Measurements from ENCODE around the gene UBE2D2. TPM values are rescaled to one million over a fixed set of nuclear protein-coding genes. Genes with fewer than 3 reads are reported as not detected.

UBE2D2 gene
- total and polyA plus RNA-seq, 2 of the 4 experiments (the other 2 are of a cell fraction): 26.9 to 35.7 TPM

- H2BK15ac ChIP-seq (ENCODE audit: low read depth, low read length): no peak overlapping the region
- H3K4ac ChIP-seq (ENCODE audit: low read depth, low read length): peak overlapping the region; percentile 48
- H4K5ac ChIP-seq (ENCODE audit: low read depth, low read length): no peak overlapping the region
- peaks cover 4 to 43% of the 10 kb centered on the region in 2 experiments; a peak in 3 of 4 replicates for H3K79me1 ChIP-seq (ENCODE audit: low read depth in 1 of 2, low read length in 2 of 2)
- in situ Hi-C loops (cut with MboI; ENCODE audit: low sequenced_read_pairs) (loop anchor here (25.0 kb wide), 1 partner anchor 477 kb away; the partner anchor contains the start of gene PURA), intact Hi-C loops (cut with micrococcal nuclease) (loop anchor here (10.0 kb wide), 1 partner anchor 209 kb away; no protein-coding TSS in a partner anchor), dilution Hi-C loops (cut with HindIII; ENCODE audit: low sequenced_read_pairs, unreplicated experiment) (loop anchor here (25.0 kb wide), 1 partner anchor 127 kb away; no protein-coding TSS in a partner anchor)
- H4K91ac ChIP-seq (ENCODE audit: insufficient read depth, low read depth, low read length): peak overlapping the region; percentile 36; the same call in 1 of the 2 replicates
- H2AK9ac ChIP-seq (replicated peaks; ENCODE audit: low read depth, low read length, poor library complexity): peak overlapping the region; percentile 91
- H3K4me1 ChIP-seq (ENCODE audit: control insufficient read depth, insufficient read depth, low read length): peaks cover 23% of the 10 kb centered on the region
- peak; percentile 95 for DNase-seq
- no peak overlapping the region for H3K4me3 ChIP-seq (ENCODE audit: insufficient read depth, low read depth, low read length)
- H2BK120ac ChIP-seq (ENCODE audit: low read depth, low read length): peak overlapping the region; percentile 45
- H2BK20ac ChIP-seq (ENCODE audit: low read depth, low read length): 0 out of 2 replicates have a peak overlapping the region, but pooled peaks have one; percentile 9
- peak overlapping the region; percentile 68 for H2AFZ ChIP-seq (replicated peaks; ENCODE audit: low read length, poor library complexity)
- H3K23ac ChIP-seq (ENCODE audit: low read depth, low read length): no peak overlapping the region
- H3K9me3 ChIP-seq (ENCODE audit: control insufficient read depth, insufficient read depth, low read length): no peaks in the 10 kb centered on the region
- peak; percentile 33 for ATAC-seq (ENCODE audit: low read depth)
- no peaks in the 10 kb centered on the region for H3K36me3 ChIP-seq (ENCODE audit: control insufficient read depth, insufficient read depth, low read length)
- TF ChIP-seq CHD1 (IDR thresholded peaks at IDR 0.05; ENCODE audit: low read depth, low read length): no peak
- peak; percentile 35; the same call in 1 of the 2 replicates for TF ChIP-seq MXI1 (IDR thresholded peaks at IDR 0.05; ENCODE audit: borderline replicate concordance, low read depth, low read length)
- TF ChIP-seq SMC3 (IDR thresholded peaks at IDR 0.05; ENCODE audit: low read depth, low read length): peak; percentile 59
- TF ChIP-seq BHLHE40 (IDR thresholded peaks at IDR 0.05; ENCODE audit: low read depth, low read length): no peak
- TF ChIP-seq RAD21 (IDR thresholded peaks at IDR 0.05; ENCODE audit: low read length): peak; percentile 77
- TF ChIP-seq RCOR1 (IDR thresholded peaks at IDR 0.05; ENCODE audit: insufficient replicate concordance, low read length): peak; percentile 94
- TF ChIP-seq CTCF (conservative IDR thresholded peaks at IDR 0.05; ENCODE audit: low read depth, low read length): peak; percentile 77
- no peak for TF ChIP-seq USF2 (IDR thresholded peaks at IDR 0.05; ENCODE audit: low read depth, low read length)
- H4K20me1 ChIP-seq (ENCODE audit: insufficient read depth, low read length): peaks cover 14% of the 10 kb centered on the region
- no peak overlapping the region for H3K27ac ChIP-seq (ENCODE audit: insufficient read depth, low read length)
- H2AK5ac ChIP-seq (ENCODE audit: low read depth, low read length): no peak overlapping the region
- peaks cover 19% of the 10 kb centered on the region for H3K9me1 ChIP-seq (ENCODE audit: insufficient read depth, low read length)
- peak overlapping the region; percentile 58; the same call in 1 of the 2 replicates for H3K14ac ChIP-seq (replicated peaks; ENCODE audit: low read depth, low read length)
- peak overlapping the region in 1 of 2 experiments; percentile 12; a peak in 1 of 4 replicates for H4K8ac ChIP-seq (ENCODE audit: low read depth in 2 of 2, low read length in 2 of 2)
- no peak overlapping the region for H3K9ac ChIP-seq (ENCODE audit: low read depth, low read length)
- no peak overlapping the region for H2BK5ac ChIP-seq (ENCODE audit: low read depth, low read length, poor library complexity, severe bottlenecking)
- no TSS peak for BruUV-seq (replicated peaks)
- ChIA-PET POLR2A (ENCODE audit: unreplicated experiment) (no interaction called here), CTCF (interaction anchor here (0.7 to 6.7 kb wide), 6 partner anchors 8 to 131 kb away, joined by 3 to 59 read pairs (median 12); partner anchors contain the start of gene CXXC5)
- H3K56ac ChIP-seq (ENCODE audit: extremely low read depth, insufficient read depth, low read length): no peak overlapping the region
- no peaks in the 10 kb centered on the region for H3K27me3 ChIP-seq (ENCODE audit: control insufficient read depth, insufficient read depth, low read length)
- H3K4me2 ChIP-seq (ENCODE audit: low read depth, low read length): no peak overlapping the region
- no peak overlapping the region for H3K18ac ChIP-seq (ENCODE audit: low read depth, low read length)
Measured at GRCh38 chr5:139635606-139636206, 74.6 kb downstream of the UBE2D2 start.
